Activated CD8-positive, alpha-beta memory T cell treated with anti-CD3 and anti-CD28 coated beads for 24 hours (primary cell): ENCODE measurements around the gene NFIC.

ENCODE experiments used
- DNase-seq: peaks from one replicate; pipeline ENCODE4 v3.0.0-alpha.2; 2020

Gene NFIC

DNA sequence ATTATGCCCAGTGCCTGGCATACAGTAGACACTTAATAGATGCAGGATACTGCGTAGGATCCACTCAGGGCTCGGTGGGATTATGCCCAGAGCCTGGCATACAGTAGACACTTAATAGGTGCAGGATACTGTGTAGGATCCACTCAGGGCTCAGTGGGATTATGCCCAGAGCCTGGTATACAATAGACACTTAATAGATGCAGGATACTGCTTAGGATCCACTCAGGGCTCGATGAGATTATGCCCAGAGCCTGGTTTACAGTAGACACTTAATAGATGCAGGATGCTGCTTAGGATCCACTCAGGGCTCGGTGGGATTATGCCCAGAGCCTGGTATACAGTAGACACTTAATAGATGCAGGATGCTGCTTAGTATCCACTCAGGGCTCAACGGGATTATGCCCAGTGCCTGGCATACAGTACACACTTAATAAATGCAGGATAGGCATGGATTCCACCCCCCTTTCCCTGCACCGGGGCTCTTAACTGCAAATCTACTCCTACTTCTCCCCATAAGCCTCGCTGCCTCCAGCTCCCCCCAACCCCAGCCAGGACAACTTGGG is 89.1 kb downstream of the NFIC start:
- DNase-seq, result no peak

DNA sequence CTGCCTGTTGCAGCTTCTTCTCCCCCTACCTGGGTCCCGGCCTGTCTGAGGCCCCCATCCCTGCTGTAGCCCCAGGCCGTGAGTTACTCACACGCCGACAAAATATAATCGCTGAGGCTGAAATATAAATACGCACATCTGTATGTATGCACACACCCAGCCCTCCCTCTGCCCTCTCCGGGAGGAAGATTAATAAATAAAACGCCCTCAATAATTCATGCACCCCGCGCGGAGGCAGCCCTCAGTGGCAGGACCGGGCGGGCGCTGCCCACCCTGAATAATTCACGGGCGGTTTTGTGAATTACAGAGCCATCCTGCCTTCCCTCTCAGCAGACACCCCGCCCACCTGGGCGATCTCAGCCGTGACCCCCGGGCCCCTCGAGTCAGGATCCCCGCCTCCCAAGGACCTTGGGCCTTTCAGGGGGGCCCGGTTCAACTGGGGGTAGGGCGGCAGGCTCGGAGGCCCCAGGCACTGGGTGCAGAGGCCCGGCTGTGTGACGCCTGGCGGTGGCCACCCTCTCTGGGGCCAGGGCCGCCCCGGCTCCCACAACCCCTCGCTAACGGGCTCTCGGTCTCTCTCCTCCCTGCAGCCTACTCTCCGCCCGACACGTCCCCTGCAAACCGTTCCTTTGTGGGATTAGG is 89.7 kb downstream of the NFIC start:
- no peak for DNase-seq

DNA sequence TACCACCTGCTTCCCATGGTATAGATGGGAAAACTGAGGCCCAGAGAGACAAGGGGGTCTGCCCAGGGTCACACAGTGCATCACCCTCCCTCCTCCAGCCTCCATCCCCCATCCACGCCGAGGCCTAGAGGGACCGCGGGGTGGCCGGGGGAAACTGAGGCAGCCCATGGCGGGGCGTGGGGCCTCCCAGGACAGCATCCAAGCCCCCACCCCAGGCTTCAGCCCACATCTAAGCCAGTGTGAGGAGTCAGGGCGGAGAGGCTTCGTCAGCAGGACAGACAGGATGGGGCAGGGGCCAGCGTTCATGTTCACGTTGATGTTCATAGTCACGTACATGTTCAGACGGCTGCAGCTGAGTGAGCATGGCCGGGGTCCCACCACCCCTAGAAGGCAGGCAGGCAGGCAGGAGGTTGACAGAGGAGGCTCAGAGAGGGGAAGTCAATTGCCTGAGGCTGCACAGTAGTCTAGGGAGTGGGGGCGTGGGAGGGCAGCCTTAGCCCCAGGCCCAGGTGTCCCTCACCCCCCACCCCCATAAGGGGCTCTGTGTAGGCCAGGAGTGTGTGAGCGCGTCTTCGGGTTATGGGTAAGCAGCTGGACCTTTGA is 90.6 kb downstream of the NFIC start:
- no peak for DNase-seq

DNA sequence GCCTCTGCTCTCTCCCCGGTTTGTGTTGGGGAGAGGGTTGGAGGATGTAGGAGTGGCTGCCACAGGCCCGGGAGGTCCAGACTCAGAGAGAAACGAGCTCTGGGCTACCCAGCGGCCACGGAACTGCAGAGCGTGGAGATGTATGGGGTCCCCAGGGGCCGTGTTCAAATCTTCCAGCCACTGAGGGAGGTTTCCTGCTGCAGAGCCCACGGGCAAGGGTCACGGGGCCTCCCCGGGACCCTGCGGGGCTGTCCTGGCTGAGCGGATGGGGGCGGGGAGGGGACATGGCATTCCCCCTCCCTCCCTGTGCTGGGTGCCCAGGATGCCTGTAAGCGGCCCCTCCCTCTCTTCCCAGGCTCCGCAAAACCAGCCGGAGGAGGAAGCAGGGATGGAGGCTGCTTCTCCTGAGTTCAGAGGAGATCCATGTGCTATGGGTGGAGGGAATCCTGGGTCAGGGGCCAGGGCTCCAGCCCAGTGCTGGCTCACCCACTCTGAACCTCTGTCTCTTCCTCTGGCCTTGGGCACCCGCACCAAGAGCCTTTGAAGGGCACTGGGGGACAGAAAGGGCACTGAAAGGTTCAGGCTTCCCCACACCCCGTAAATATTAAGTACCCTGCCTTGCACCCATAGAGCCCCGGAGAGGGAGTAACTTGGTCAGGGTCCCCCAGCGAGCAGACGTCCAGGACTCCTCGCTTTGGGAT is 91.3 kb downstream of the NFIC start:
- no peak for DNase-seq

DNA sequence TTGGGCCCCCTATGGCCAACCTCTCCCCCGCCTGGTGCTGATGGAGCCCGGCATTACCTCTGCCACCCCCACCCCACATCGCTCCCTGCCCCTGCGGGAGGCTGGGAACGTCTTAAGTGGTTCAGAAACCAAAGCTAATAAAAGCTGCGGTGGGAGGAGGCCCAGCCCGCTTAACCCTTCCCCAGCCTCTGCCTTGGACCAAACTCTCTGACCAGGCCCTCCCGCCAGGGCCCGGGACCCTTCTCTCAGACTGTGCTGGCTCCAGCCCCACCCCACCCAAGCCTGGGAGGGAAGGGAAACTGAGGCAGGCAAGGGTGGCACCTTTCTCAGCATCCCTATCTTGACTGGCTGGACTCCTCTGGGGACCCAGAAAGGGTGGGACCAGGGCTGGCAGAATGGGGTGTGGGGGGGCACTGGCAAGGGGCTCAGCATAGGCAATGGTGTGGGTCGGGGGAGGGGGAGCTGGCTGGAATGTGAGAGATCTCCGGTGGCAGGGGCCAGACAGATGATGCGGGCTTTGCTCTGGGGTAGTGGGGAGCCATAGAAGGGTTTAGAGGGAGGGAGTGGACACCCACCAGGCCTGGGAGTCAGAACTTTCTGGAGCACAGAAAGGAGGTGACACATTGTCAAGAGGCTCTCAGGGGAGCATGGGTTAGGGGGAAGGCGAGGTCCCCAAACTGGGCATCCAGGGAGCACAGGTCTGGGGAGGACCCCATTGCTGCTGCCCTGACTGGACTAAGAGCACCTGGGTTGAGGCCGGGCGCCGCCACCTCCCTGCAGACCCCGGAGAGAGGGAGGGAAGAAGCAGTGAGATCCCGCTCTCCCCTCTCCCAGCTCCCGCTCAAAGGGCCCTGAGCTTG is 92.1 kb downstream of the NFIC start:
- DNase-seq, result no peak

DNA sequence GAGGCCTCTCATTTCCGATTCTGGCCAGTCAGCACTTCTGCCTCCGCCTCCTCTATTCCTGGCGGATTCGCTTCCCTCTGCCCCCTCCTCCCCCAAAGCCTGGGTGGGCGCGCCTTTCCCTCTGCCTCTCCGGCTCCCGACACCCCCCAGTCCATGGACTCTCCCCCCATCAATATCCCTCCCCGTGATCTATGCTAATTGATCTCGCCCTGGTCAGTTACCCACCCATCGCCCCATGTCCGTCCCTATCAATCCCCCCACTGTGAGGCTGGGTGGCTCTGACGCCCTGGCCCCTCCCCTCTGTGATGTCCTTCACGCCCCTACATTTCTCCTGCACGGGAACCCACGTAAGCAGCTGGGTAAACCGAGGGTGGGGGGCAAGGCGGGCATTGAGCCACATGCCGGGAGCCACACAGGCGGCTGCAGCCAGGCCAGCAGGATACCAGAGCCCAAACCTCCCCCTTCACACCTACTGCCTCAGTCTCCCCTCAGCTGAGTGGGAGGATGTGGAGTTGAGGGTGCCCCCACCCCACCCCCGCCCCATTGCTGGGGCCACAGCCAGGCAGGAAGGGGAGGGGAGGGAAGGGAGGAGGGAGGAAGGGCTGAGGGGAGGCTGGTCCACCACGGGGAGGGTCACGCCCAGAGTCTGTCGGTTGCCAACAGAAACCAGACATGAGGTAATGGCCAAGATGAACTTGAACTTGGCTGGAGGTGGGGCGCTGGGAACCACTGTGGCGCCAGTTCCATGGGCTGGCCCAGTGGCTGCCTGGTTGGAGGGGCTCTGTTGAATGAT is 92.9 kb downstream of the NFIC start:
- DNase-seq, result no peak

DNA sequence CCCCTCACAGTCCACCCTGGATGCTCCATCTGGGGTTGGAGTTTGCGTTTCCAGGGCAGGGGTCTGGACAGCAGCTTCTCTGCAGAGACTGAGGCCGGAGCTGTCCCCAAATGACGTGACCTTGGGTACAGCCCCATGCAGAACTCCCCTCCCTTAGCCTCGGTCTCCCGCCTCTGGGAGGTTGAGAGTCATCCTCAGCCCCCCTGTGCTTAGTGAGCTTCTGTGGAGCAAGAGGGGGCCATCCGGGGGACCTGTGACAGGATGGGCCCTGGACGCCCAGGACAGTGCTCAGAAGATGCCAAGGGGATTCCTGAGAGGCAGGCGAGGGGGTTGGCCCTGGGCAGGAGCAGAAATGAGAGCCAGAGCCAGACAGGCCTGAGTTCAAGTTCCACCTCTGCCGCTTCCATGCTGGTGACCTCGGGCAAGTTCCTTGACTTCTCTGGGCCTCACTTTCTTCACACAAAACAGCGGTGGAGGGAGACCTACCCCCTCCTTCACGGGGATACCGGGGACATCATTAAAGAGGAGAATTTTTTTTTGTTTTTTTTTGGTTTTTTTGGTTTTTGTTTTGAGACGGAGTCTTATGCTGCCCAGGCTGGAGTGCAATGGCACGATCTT is 93.7 kb downstream of the NFIC start:
- no peak for DNase-seq

DNA sequence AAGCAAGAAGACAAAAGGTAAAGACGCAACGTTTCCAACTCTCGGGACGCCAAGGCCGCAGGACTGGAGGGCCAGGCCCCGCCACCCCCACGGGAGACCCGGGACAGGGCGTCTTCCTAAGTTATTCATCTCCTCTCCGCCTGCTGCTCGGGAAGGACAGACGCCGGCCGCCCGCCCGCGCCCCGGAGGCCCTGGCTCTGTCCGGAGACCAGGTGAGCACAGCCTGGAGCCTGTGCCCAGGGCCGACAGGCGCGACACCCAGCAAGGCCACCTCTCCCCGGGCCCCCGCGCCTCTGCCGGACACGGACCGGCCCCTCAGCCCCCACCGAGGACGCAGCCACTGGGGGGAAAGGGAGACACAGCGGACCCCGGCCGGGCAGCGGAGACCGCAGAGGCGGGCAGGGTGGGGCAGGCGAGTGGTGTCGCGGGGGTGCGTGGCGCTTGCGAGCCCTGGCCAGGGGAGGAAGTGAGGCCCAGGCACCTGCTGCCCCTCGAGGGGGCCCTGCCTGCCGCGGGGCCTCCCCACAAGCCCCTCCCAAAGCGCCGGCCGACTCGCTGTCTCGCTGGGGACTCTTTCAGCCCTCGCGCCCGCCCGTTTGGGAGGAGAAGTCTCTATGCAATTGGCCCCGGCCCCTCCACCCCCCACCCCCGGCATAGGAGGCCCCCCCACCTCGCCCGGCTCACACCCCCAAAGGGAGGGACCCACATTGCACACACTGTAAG is 96.8 kb downstream of the NFIC start:
- DNase-seq, result no peak

DNA sequence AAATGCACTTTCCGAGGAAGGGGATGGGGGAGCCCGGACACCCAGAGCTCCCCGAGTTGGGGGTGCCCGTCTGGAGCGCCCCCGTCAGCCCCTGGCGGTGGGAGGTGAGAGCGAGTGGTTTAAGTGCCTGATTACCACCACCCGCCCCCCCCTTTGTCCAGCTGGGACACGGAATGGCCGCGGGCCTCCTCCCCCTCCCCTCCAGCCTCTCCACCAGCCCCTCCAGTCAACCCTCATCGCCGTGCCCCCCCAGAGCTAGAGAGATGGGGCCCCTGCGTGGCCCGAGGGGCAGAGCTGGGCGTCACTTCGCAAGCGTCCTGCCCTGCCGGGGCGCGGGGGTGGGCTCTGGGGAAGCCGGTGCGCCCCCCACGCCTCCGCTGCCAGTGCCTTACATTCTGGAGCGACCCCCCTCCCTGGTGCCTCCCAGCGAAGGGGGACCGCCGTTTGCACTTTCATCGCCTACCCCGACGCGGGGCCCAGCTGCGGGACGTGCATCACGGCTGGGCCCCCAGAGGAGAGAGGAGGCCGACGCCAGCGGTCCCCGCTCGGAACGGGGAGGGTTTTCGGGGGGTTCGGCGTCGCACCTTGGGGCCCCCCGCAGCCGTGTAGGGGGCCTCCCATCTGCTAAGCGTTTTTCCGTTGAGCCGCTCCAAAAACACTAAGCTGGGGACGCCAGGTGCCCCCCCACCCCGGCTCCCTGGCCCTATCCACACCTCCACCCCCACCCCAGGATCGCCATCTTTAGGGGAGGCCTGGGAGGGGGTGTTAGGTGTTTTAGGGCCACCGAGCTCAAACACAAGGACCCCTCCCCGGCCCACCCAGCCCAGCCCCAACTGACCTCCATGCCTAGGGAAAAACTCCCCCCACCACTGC is 97.6 kb downstream of the NFIC start:
- DNase-seq, result no peak

DNA sequence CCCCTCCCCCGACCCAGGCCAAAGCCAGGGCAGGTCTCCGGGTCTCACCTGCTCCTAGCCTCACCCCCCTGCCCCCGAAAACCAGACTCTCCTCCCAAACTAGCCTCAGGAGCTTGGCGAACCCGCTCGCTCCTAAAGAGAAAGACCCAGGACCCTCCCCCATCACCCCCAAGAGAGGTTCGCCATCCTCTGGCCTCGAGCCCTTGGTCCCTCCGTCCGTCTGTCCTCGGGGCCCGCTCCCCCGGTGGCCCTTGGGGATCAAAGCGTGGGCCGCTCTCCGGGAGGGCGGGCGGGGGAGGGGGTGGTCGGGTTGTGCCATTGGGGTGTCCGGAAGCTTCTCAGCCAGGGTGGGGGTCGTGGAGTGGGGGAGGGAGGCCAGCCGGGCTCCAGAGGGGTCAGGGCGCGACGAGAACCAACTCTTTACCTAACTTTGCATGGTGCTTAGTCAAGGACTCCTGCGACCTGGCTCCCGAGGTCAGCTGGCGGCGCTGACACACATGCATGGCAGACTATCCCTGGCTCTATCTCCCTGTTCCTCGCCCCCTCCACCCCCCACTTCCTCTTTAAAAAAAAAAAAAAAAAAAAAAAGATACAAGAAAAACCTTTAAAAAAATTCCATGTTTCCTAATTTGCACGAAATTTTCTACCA is 98.3 kb downstream of the NFIC start:
- DNase-seq, result no peak

DNA sequence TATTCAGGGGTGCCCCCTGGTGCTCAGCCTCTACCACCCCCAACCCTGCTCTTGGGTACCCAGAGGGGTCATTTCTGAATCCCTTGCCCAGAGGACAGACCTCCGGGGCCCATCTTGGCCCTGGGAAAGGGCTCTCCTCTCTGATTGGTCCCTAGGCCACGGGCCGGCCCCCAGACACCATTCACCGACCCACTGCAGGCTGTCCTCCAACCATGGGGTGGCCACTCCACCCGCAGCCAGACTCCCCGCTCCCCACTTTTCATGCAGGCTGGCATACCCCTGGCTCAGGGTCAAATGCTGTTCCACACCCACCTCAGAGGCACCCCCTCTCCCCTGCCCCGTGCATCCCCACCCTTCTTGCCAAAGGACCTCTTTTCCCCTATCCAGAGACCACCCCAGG is 99.2 kb downstream of the NFIC start:
- no peak for DNase-seq

DNA sequence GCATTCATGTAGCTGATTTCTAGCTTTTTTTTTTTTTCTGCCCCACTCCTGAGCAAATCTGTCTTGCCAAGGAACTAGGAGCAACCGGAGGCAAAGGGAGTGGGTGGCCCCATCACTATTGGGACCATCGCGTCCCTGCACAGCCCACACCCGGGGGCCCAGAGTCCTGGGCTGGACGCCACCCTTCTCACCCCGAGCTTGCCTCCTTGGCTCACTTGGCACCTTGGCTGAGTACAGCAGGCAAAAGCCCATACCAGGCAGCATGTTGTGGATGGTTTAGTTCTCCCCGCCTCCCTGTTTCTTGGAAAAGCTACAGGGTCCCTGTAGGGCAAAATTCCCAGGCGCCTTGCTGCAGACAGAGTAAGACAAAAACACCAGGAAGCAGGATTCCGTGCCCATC is 100.3 kb downstream of the NFIC start:
- DNase-seq, result no peak

DNA sequence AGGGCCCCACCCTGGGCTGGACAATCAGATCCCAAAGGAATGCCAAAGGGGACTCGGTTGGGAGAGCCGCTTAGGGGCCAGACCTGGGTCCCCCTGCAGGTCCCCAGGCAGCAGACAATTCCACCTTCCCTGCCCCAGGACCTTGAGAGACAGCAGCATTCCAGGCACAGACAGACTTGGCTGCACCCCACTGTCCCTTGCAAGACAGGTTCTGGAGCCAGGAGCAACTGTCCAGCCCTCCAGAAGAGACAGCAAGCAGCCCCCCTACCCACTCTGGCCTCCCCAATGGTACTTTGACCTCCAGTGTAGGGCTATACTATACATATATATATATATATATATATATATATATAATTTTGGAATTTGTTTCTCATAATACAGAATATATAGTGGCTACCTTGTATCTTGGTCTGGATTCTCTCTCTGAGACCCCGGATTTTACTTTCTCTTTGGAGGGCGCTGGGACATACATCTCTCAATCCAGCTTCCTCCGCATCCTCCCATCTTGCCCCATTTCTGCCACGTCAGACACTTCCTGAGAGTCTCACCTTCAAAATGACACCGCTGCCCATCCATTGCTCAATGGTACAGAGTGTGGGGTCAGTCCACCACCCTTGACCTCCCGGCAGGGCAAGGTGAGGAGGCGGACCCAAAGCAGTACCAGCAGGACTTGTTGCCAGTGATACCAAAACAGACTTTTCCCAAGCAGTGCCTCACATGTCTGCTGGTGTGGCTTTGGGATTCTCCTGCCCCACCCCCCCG is 101.2 kb downstream of the NFIC start:
- no peak for DNase-seq

DNA sequence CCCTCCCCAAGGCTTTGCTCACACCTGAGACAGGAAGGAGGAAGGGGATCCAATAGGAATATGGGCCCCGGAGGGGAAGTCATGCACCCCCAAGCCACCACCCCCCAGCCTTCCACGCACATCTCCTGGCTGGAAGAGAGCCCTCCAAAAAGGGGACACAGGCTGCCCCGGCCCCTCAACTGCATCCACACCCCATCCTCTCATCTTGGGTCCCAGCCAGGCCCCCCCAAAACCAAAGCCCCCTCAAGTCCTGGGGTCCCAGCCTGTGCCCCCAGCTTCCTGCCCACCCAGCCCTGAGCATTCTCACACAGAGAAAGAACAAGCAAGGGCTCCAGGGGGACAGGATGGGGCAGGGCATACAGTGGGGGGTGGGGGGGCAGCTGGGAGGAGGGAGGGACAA is 101.8 kb downstream of the NFIC start:
- DNase-seq, result no peak

DNA sequence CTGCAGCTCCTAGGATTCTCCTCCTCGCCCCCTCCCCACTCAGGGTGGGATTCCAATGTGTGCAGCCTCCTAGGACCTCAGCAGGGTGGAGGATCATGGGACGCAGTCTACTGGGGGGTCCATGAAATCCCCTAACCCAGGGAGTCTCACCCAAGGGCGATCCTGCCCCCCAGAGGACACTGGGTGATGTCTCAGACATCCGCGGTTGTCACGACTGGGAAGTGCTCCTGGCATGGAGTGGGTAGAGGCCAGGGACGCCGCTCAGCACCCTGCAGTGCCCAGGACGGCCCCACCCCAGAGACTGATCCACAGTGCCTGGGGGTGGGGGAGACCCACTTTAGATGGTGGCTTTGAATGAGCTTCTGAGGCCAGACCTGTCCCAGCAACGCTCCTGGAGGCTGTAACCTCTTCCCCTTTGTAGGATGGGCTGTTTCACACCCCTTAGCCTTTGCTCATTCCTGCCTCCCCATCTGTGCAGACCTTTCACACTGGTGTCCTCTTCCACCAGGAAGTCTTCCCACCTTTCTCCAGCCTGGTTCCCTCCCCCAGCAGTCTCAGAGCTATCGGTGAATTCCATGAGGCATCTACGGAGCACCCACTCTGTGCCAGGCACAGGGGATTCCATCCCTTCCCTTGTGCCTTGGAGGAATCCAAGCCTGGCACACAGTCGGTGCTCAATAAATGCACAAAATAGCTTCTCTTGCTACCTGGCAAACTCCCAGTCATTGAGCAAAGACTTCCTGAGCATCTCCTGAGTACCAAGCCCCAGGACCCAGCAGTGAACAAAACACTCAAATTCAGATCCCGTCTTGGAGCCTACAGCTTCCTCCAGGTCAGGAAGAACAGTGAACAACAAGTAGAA is 103.5 kb downstream of the NFIC start:
- no peak for DNase-seq

DNA sequence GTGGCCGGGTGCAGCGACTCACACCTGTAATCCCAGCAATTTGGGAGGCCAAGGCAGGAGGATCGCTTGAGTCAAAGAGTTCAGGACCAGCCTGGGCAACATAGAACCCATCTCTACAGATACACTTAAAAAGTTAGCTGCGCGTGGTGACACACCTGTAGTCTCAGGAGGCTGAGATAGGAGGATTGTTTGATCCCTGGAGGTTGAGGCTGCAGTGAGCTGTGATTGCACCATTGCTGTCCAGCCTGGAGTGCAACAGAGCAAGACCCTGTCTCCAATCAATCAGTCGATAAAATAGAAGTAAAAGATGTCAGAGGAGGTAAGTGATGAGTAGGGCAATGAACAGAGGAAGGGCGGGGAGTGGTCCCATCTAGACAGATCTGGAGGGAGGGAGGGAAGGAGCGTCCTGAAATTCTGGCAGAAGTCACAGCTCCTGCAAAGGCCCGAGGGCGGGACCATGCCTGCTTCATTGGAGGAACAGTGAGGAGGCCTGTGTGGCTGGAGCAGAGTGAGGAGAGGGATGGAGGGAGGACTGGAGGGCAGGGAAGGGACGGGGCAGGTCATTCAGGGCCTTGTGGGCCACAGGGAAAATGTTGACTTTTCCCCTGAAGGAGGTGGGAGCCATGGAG is 104.2 kb downstream of the NFIC start:
- no peak for DNase-seq

DNA sequence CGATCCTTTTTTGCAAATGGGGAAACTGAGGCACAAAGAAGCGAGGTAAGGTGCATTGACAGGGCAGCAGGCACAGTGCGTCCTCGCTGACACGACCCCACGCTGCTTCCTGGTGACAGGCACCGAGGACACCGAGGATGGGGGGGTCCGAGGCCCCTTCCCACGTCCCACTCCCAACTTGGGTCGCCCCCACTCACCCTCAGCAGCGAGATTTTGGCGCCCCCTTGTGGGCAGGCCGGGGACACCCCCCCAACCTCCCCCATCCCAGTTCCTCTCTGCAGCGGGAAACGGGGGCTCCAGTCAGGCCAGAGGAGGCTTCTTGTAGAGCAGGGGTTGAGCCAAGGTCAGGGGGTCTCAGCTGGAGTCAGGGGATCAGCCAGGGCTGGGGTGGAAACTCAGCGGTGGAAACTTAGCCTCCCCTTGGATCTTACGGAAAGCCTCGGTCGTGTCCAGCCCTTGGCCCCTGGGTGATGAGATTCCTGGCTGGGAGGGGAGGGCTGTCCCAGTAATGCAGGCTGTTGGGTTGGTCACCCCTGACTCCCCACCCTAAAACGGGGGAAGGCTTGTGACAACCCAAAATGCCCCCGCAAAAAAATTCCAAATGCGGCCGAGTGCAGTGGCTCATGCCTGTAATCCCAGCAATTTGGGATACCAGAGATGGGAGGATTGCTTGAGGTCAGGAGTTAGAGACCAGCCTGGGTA is 105.7 kb downstream of the NFIC start:
- DNase-seq, result peak; percentile 75
